Measurements from ENCODE around the gene MRPS5.

Gene MRPS5

DNA sequence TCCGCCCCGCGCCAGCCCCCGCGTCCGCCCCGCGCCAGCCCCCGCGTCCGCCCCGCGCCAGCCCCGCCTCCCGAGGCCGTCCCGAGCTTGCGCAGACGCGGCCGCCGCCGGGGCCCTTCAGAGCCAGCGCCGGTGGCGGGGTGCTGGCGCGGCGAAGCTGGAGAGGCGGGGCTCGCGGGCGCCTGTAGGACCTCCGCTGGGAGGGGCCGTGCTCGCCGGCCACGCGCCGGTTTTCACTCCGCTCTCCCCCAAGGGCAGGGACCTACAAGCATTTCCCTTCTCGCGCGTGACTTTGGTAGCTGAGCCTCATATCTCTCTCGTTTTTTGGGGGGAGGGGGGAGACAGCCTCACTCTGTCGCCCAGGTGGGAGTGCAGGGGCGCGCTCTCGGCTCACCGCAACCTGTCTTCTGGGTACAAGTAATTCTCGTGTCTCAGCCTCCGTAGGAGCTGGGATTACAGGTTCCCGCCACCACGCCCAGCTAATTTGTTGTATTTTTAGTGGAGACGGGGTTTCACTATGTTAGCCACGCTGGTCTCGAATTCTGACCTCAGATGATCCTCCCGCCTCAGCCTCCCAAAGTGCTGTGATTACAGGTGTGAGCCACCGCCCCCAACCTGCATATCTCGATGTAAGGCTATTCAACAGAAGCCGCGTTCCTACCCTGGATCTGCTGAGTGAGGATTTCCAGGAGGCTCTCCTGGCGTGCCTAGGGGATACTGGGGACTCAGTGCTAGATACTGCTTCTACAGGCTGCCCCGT is 38.3 kb upstream of the MRPS5 start, which contains the start of gene ZNF514:
TSS of gene ZNF514 (minus strand) at position 159 of the 760 bp plus-strand sequence. CDS start 6,595 bp downstream, outside the sequence.
- TF ChIP-seq SIN3A (IDR thresholded peaks at IDR 0.05; ENCODE audit: borderline replicate concordance, insufficient read depth, low read length) (no peak), POLR2AphosphoS5 (IDR thresholded peaks at IDR 0.05; ENCODE audit: low read depth, low read length) (no peak), FOXP2 (optimal IDR thresholded peaks at IDR 0.05; ENCODE audit: borderline replicate concordance, extremely low read depth, extremely low read length, insufficient read depth) (no peak), TAF1 (IDR thresholded peaks at IDR 0.05; ENCODE audit: borderline replicate concordance, insufficient read depth, low read length) (no peak)
- TF ChIP-seq, protein P1, sequence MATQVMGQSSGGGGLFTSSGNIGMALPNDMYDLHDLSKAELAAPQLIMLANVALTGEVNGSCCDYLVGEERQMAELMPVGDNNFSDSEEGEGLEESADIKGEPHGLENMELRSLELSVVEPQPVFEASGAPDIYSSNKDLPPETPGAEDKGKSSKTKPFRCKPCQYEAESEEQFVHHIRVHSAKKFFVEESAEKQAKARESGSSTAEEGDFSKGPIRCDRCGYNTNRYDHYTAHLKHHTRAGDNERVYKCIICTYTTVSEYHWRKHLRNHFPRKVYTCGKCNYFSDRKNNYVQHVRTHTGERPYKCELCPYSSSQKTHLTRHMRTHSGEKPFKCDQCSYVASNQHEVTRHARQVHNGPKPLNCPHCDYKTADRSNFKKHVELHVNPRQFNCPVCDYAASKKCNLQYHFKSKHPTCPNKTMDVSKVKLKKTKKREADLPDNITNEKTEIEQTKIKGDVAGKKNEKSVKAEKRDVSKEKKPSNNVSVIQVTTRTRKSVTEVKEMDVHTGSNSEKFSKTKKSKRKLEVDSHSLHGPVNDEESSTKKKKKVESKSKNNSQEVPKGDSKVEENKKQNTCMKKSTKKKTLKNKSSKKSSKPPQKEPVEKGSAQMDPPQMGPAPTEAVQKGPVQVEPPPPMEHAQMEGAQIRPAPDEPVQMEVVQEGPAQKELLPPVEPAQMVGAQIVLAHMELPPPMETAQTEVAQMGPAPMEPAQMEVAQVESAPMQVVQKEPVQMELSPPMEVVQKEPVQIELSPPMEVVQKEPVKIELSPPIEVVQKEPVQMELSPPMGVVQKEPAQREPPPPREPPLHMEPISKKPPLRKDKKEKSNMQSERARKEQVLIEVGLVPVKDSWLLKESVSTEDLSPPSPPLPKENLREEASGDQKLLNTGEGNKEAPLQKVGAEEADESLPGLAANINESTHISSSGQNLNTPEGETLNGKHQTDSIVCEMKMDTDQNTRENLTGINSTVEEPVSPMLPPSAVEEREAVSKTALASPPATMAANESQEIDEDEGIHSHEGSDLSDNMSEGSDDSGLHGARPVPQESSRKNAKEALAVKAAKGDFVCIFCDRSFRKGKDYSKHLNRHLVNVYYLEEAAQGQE (IDR thresholded peaks at IDR 0.05; ENCODE audit: insufficient read depth in 1 of 2, low read depth in 2 of 2, low read length in 2 of 2): no peak

DNA sequence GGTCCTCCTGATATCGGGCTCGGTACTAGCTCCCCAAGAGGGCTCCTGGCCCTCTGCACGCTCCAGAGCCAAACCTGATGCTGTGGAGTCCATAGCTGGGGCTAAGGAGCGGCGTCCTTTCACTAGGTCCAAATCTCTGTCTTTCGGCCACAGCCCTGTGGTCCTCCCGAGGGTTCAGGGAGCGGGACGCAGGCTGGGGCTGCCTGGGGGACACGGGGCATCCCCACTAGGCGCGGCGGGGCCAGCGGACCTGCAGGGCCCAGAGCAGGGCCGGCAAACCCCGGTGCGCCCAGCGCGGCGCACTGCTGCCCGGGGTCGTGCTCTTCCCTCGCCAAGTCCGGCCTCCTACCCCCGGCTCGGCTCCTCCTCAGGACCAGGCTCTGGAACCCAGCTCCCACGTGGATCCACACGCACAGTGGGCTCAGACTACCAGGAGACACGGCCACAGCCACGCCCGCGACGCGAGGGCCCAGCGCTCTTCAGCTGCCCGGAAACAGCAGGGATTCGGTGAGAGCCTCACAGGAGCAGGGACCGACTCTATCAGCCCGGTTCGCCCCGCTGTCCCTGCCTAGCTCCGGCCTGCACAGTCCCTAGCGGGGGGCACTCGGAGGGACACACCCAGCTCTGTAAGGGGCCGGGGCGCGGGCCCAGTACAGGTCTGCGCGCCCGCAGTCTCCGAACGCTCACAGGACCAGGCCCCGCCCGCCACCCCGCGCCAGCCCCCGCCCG is 37.4 kb upstream of the MRPS5 start:
- TF ChIP-seq TAF1 (IDR thresholded peaks at IDR 0.05; ENCODE audit: borderline replicate concordance, insufficient read depth, low read length) (no peak), SIN3A (IDR thresholded peaks at IDR 0.05; ENCODE audit: borderline replicate concordance, insufficient read depth, low read length) (no peak), POLR2AphosphoS5 (IDR thresholded peaks at IDR 0.05; ENCODE audit: low read depth, low read length) (no peak), FOXP2 (optimal IDR thresholded peaks at IDR 0.05; ENCODE audit: borderline replicate concordance, extremely low read depth, extremely low read length, insufficient read depth) (no peak)
- TF ChIP-seq, protein P1 (IDR thresholded peaks at IDR 0.05; ENCODE audit: insufficient read depth in 1 of 2, low read depth in 2 of 2, low read length in 2 of 2): no peak

DNA sequence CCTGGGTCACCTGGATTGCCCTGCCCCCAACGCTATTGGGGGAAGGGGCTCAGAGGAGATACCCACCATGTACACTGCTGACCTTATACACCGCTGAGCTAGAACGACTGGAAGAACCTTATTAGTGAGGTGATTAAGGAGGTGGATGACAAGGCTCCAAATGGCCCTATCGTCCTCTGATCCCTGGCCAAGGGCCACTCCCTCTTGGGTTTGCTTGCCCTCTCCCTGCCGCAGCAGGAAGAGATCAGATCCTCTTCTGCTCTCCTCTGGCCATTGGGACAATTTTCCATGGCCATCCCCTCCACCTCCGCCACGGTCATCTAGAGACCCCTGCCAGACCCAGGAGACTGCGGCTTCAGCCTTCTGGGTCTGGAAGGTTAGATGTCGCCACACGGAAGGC is 36.8 kb upstream of the MRPS5 start:
- TF ChIP-seq, protein P1 (IDR thresholded peaks at IDR 0.05; ENCODE audit: insufficient read depth in 1 of 2, low read depth in 2 of 2, low read length in 2 of 2): no peak
- TF ChIP-seq FOXP2 (optimal IDR thresholded peaks at IDR 0.05; ENCODE audit: borderline replicate concordance, extremely low read depth, extremely low read length, insufficient read depth) (no peak), POLR2AphosphoS5 (IDR thresholded peaks at IDR 0.05; ENCODE audit: low read depth, low read length) (no peak), SIN3A (IDR thresholded peaks at IDR 0.05; ENCODE audit: borderline replicate concordance, insufficient read depth, low read length) (no peak), TAF1 (IDR thresholded peaks at IDR 0.05; ENCODE audit: borderline replicate concordance, insufficient read depth, low read length) (no peak)

DNA sequence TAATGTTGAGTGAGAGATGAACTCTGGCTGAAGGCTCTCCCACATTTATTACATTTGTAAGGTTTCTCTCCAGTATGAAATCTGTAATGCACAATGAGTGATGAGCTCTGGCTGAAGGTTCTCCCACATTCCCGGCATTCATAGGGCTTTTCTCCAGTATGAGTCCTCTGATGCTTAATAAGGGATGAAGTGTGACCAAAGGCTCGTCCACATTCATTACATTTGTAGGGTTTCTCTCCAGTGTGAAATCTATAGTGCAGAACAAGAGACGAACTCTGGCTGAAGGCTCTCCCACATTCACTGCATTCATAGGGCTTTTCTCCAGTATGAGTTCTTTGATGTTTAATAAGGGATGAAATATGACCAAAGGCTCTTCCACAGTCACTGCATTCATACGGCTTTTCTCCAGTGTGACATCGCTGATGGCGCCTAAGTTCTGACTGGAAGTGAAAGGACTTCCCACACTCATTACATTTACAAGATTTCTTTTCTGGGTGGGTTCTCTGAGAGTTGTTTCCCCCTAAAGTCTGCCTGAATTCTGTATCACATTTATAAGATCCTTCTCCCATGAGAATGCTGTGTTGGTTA is 27.9 kb upstream of the MRPS5 start:
- TF ChIP-seq TAF1 (IDR thresholded peaks at IDR 0.05; ENCODE audit: borderline replicate concordance, insufficient read depth, low read length): no peak

DNA sequence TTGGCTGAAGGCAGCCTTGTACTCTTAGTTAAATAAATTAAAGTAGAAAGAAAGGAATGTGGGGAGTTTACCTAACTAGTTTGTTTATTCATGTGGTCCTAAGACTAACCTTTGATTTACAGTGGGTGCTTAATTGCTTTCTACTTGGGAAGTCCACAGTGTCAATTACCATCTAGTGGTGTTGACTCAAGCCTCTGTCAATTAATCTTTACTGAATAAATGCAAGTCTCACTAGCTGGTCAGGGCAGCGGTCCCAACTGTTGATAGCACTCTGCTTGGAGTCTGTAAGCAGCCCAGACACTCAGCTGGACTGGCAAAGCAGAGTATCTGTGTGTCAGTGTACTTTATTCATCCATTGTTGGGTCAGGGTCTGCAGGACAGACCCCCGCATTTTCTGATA is 22.2 kb upstream of the MRPS5 start:
- TF ChIP-seq POLR2AphosphoS5 (IDR thresholded peaks at IDR 0.05; ENCODE audit: low read depth, low read length) (no peak), SIN3A (IDR thresholded peaks at IDR 0.05; ENCODE audit: borderline replicate concordance, insufficient read depth, low read length) (no peak), FOXP2 (optimal IDR thresholded peaks at IDR 0.05; ENCODE audit: borderline replicate concordance, extremely low read depth, extremely low read length, insufficient read depth) (no peak), TAF1 (IDR thresholded peaks at IDR 0.05; ENCODE audit: borderline replicate concordance, insufficient read depth, low read length) (no peak)
- TF ChIP-seq, protein P1 (IDR thresholded peaks at IDR 0.05; ENCODE audit: insufficient read depth in 1 of 2, low read depth in 2 of 2, low read length in 2 of 2): no peak
